OCI-M2 (cell line): Measurements from ENCODE around the gene UGT3A2.
"Not testable (repeated sequence)": the region's sequence is repeated elsewhere in the genome, so short reads cannot be mapped to it uniquely, and the experiment has no call there.

Experiments used
- DNase-seq: peaks from one replicate; lab custom pipeline; 2025; ENCODE audit not compliant: unreplicated experiment; lab: John Stamatoyannopoulos, UW

The UGT3A2 gene

DNA sequence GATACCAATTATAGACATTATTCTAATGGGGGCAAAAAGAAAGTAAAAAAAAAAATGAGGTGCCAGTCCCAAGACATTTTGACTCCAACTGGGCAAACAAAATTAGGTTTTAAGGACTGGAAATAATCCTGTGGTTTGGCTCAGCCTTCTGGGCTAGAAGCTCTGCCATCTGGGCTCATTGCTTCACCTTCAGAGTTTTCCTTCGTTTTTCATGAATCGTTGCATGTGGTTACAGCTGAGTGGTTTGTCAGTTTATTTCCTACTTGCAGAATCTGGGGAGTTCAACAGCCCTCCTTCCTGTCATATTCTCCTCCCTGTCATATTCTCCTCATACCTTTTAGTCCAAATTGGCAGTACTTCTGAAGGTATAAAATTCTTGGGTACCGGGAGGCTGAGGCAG, 12.0 kb downstream of the UGT3A2 start:
- DNase-seq, result no peak

DNA sequence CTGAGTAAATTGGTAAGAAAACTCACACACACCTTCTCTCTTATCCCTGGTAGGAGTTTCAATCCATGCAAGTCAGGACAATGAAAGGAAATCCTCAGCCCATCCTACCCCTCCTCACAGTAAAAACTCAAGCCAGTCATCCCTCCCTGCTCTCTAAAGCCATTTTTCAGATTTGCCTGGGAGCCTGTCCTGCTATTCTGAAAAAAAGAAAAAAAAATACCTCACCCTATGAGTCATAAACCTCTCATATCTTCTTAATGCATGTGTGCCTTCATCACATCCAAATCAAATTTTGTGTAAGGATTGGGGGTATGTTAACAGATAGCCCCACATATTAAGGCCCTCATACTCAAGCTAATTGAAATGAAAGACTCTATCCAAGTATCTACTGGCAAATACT, 14.1 kb downstream of the UGT3A2 start:
- no peak for DNase-seq

DNA sequence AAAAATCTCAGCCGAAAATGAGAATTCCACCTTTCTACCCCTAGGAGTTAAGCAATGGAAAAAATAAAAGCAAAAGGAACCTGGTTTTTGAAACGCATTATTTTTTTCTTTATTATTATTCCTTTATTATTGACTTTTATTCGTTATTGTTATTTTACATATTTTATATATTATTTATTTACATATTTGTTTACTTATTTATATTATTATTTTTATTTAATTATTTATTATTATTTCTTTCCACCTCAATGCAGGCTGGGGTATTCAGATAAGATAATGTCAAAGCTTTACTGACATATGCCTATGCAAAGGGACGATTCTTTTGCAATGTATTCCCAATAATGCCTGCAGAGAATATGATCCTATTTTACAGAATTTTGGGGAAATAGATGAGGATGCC, 16.7 kb downstream of the UGT3A2 start:
- no peak for DNase-seq

DNA sequence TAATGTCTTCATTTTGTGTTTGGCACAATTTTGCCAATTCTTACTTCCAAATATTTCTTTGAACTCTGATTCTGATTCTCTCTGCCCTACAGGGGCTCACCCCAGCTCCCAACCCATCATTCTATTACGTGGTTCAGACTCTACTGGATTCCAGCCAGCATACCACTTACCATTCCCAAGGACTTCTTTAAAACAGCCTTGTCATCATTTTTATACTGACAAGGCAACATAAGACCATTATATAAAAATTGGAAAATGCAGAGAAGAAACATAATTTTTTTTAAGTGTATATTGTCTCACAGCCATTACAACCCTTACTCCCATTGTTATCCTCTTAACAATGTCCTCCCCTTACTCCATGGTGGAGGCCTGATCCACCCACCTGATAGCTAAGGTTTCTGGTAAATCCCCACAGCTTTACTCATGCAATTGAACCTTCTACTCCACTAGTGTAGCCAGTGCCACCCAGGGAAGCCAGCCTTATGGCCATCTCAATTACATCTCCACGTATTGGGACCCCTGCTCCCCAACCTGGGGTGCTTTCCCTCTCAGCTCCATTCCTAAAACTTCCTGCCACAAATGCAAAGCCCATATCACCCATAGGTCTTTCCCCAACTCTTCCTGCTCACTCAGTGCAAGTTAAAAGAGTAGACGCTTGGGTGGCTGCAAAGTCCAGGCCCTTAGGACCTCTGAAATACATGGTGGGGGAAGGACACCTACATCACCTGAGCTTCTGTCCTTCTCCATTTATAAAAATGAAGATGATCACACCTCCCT, 19.1 kb downstream of the UGT3A2 start:
- no peak for DNase-seq

DNA sequence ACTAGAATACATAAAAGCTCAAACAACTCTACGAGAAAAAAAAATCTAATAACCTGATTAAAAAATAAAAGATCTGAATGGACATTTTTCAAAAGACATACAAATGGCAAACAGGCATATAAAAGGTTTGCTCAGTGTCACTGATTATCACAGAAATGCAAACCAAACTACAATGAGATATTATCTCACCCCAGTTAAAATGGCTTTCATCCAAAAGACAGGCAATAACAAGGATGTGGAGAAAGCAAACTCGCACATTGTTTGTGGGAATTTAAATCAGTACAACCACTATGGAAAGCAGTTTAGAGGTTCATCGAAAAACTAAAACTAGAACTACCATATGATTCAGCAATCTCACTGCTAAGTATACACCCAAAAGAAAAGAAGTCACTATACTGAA, 20.8 kb downstream of the UGT3A2 start:
- no peak for DNase-seq

DNA sequence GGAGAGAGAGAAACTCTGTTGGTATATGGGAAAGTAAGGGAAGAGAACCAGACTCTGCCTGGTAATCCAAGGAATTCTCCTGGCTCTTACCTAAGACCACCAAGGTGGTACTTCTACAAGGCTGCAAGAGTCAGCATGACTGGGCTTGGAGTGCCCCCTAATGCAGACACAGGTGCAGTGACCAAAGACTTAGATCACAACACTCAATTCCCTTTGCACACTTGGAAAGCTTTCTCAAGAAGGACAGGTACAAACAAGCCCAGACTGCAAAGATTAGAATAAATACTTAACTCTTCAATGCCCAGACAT, 25.2 kb downstream of the UGT3A2 start:
- DNase-seq, result no peak

DNA sequence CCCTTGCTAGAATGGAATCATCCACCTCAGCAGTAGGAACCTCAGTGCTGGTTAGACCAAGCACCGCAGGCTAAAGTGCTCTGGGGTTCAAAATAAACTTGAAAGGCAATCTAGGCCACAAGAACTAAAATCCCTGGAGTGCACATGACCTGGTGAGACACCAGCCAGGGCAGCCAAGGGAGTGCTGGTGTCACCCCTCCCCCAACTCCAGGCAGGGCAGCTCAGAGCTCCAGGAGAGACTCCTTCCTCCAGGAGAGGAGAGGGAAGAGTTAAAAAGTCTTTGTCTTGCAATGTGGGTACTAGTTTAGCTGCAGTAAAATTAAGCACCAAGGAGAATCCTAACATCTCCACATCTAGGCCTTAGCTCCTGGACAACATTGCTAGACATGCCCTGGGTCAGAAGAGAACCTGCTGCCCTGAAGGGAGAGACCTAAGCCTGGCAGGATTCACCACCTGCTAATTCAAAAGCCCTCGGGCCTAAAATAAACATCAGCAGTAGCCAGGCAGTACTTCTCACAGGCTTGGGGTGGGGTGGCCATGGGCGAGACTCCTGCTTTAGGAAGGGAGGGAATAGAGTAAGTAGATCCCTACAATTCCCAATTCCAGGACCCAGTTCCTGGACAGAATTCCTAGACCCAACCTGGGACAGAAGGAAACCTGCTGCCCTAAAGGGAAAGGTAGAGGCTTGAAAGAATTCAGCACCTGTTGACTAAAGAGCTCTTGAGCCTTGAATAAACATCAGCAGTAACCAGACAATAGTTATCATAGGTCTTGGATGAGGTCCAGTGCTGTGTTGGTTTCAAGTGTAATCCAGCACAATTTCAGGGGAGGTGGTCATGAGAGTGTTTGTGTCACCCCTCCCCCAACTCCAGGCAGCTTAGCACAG, 25.8 kb downstream of the UGT3A2 start:
- no peak for DNase-seq

DNA sequence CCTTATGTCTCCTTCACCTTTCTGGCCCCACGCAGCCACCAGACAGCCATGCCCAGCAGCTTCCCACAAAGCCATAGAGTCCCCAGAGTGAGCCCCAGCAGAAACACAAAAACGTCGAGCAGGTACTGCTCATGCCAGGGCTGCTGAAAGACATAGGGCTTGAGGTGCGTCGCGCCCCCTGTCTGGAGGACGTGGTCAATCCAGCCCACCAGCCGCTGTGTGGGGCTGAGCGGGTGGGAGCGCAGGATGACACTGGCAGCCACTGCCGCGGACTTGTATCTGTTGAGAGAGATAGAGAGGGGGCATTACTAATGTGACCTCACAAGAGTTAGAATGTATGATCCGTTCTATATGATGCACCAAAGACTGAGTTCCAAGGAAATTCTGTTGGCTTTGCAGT, 31.0 kb downstream of the UGT3A2 start:
- no peak for DNase-seq

DNA sequence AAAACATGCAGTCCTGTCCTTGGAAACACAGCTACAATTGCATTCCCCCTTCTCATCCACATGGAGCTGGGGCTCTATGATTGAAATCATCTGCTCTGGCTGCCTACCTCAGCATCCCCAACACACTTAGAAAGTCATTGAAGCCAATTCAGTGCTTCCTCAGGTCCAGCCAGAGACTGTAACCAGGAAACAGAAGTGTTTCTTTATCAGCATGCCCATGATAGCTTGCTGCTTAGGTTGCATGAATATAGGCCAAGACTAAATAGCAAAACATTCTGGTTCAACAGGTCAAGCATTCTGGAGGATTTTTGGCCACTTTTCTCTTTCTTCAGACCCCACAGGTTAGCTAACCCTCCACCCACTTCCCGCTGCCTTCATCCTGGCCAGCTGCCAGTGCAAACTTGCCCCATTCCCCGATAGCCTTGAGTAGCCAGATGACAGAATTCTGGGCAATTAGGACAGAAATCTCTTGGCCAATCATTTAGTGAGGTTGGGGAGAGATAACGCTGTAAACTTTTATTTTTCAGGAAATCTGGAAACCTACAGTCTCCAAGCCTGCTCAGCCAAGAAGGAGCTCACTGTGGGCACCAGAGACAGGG, 32.0 kb downstream of the UGT3A2 start:
- DNase-seq, result not testable (repeated sequence)

DNA sequence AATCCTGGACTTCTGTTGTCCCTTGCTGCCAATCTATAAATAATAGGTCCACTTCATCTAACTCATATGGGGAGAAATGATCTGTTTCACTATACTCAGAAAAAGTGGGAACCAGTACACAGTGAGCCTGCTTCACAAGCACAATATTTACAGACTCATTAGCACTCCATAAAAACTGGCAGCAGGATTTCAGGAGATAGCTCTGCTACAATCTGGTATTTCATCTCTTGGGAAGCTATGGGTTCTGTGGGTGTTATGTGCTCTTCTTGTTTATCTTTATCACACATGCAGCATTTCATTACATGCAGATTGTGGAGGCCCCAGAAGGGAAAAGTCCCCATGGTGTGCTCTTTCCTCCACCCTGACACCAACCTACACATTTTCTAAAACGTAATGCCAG, 33.2 kb downstream of the UGT3A2 start:
- no peak for DNase-seq

DNA sequence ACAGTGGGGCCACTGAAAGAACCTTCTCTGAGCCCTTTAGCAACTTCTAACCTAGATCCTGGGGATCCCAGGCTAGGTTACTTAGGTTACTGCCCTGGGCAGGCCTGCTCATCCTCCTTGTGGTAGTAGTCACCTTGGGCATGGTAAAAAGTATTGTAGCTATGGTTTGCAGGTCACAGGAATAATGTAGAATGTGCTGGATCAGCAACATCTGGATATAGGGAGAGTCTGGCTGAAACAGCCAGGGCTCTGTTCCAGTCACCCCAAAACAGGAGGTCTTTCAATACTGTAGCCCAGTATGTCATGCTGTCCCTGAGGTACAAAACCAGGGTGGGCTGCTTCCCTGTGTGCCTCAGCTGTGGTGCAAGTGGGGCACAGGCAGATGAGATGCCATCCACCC, 33.6 kb downstream of the UGT3A2 start:
- DNase-seq, result no peak

DNA sequence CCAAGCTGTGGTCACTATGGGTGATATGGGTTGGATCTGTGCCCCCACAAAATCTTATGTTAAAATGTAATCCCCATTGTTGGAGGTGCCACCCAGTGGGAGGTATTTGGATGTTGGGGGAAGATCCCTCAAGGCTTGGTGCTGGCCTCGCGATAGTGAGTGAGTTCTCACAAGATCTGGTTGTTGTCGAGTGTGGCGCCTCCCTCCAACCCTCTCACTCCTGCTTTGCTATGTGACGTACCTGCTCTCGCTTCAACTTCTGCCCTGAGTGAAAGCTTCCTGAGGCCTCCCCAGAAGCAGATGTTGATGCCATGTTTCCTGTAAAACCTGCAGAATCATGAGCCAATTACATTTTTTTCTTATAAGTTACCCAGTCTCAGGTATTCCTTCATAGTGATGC, 35.5 kb downstream of the UGT3A2 start:
- DNase-seq, result no peak

DNA sequence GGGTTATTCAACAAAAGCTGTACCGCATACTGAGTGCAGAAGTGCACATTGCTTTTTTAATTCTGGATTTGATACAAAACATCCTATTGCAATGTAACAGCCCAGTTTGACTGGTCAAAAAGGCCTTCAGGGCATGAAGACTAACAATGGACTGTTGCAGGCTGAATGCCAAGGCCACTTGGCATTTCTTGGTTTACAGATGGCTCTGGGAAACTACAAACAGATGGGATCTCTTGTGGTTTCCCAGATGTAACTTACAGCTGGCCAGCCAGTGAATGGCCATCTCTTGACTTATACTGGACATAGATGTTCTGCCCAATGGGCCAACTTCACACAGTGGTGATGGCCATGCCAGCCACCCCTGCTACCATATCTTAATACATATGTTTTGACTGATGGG, 36.8 kb downstream of the UGT3A2 start:
- no peak for DNase-seq

DNA sequence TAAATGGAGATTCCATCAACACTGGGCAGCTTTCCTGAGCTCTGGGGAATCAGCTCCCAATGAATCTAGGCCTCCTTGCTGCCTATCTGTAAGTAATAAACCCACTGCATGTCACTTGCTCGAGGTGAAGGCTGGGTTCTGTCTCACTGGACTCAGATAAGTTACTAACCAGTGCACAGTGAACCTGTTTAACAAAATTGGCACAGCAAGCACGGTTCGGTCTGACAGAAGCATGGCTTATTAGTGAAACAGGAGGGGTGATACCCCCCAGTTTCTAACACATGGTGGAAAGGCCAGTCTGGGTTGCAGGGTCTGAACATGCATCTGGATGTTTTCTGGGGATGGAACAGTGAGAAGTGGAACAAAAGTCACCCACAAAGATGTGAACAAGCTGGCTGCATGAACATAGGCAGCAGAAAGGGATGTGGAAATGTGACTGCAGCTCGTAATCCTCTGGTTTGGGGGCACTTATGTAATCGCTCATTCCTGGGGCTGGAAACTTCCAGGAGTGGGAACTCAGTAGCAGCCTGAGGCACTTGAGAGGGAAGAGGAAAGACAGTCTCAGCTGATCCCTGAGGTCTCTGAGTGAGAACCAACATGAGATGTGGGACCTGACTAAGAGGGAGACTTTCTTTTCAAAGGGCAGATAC, 37.7 kb downstream of the UGT3A2 start:
- no peak for DNase-seq

DNA sequence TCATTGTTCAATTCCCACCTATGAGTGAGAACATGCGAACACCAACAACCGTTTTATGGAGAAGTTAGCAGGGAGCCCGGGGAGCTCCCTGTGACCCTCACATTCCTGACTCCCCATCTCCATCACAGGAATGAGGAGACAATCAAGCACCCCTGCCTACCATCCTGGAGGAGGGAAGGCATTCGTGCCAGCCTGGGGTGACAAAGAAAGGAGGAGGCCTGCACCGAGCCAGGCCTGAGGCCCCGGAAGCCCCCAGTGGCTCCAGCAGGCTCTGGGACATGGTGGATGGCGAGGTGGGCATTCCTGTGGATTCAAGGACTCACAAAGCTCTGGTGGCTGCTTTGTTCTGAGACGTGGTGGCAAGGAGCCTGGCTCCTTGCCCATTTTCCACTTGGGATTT, 39.0 kb downstream of the UGT3A2 start:
- no peak for DNase-seq

DNA sequence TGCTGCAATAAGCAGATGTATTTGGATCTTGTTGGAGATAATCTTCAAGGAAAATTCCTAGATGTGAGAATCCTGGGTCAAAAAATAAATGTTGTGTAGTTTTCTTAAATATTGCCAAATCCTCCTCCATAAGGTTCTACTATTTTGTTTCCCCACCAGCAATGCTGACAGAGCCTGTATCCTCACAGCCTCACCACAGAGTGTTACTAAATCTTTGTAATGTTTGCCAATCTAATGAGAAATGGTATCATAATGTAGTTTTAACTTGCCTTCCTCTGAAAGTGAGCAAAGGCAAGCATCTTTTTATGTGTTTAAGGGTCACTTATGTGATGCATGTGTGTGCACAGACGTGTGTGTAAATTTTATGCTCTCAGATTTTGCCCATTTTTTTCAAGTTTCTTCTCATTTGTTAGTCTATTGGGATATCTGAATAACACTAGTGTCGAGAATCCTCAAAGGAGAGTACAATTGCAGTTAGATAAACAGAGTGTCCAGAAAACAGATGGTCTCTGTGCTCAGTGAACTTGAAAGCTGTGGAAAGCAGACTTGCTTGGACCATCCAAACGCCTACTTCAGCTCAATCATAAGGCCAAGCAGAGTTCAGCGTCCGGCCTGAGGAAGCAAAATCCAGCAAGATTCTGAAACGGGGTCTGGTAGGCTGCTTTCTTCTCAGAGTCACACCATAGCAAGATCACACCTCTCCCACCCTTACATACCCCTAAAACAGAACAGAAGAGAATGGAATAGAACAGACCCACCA, 39.8 kb downstream of the UGT3A2 start:
- no peak for DNase-seq

DNA sequence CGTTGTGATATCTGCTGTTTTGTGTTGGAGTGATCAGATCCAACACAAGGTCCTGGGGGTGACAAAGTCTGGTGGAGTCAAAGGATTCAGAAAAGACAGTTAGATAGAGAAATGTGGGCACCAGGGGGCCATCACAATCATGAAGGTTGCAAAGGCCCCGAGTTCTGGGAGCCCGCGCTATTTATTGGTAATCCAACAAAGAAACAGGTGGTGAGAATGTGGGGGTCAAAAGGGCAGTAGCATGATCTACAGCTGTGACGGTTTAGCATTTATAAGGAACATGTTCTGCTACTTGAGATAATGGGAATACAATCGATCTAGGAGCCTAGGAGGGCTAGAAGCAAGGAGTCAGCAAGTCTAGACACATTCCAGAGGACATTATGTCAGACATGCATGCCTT, 44.4 kb downstream of the UGT3A2 start:
- DNase-seq, result not testable (repeated sequence)

DNA sequence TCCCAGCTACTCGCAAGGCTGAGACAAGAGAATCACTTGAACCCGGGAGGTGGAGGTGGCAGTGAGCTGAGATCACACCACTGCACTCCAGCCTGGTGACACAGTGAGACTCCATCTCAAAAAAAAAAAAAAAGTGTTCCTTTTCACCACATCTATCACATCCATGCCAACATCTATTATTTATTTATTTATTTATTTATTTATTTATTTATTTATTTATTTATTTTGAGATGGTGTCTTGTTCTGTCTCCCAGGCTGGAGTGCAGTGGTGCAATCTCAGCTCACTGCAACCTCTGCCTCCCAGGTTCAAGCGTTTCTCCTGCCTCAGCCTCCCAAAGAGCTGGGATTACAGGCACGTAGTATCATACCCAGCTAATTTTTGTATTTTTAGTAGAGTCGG, 47.1 kb downstream of the UGT3A2 start:
- DNase-seq, result not testable (repeated sequence)

DNA sequence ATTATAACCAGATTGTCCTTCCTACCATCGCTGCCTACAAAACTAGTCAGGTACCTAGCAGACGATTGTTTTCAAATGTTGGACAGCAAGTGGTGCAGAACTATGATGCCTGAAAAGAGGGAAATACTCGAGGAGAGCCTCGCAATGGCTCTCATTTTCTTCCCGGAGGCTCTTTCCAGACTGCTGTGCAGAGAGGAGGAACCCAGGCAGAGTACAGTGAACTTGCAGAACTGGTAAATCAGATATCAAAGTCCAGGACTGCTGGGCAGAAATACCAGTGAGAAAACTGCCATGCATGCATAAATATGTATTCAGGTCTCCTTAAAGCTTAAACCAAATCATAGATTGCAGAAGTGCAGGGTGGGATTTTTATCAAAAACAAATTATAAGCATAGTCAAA, 49.1 kb downstream of the UGT3A2 start:
- no peak for DNase-seq

DNA sequence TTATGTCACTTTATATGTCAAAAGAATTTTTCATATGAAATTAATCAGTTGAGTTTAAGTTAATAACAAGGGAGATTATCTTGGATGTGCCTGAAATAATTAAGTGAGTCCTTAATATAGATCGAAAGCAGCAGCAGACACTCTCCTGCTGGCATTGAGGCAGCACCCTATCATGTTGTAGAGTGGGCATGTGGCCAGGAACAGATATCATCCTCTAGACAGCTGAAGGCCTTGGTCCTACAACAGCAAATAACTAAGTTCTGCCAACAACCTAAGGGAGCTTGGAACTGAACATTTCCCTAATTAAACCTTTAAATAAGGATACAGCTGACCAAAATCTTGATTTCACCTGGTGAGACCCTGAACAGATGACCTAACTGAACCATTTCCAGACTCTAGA, 49.7 kb downstream of the UGT3A2 start:
- DNase-seq, result no peak

DNA sequence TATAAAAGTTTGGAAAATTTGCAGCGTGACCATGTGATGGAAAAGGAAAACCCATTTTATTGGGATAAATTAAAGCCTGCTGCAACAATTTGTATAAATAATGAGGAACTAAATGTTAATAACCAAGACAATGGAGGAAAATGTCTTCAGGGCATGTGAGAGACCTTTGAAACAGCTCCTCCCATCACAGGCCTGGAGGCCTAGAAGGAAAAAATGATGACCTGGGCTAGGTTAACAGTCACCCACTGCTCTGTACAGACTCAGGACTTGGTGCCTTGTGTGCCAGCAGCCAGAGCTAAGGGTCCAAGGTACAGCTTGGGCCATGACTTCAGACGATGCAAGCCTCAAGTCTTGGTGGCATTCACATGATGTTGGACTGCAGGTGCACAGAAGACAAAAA, 53.5 kb downstream of the UGT3A2 start:
- DNase-seq, result no peak
